Lung (tissue), 12 donors: ENCODE data around the gene SLC38A6. TPM values are rescaled to one million over a fixed set of nuclear protein-coding genes. Genes with fewer than 3 reads are reported as not detected.

ENCODE experiments used
- ATAC-seq: fragments of 200-7000 bp; cut with Tn5 transposase; one replicate; pipeline ENCODE4 v1.9.1; 2020; ENCODE audit warnings: moderate number of reproducible peaks; ENCODE audit not compliant: insufficient read depth, low FRiP score
- DNase-seq, 3 donors: peaks; one replicate each; pipeline ENCODE4 v3.0.0-alpha.2; 2013 to 2017
- H3K27ac ChIP-seq, 2 donors: one replicate each; pipeline ENCODE4 v1.5.1; 2013; ENCODE audit warnings: mild to moderate bottlenecking in 2 of 2, moderate library complexity in 2 of 2, control low read depth in 1 of 2, inconsistent platforms in 1 of 2, low read depth in 1 of 2, low read length in 1 of 2
- H3K27me3 ChIP-seq, 3 donors: one replicate each; pipeline ENCODE4 v1.5.1; 2013; ENCODE audit warnings: low read length in 2 of 3; ENCODE audit not compliant: control insufficient read depth in 3 of 3, insufficient read depth in 3 of 3
- H3K36me3 ChIP-seq, 4 donors: one replicate each; pipeline ENCODE4 v1.5.1; 2013; ENCODE audit warnings: low read length in 4 of 4, mild to moderate bottlenecking in 1 of 4, moderate library complexity in 1 of 4; ENCODE audit not compliant: control insufficient read depth in 4 of 4, insufficient read depth in 4 of 4
- H3K4me1 ChIP-seq, 5 donors: one replicate each; pipeline ENCODE4 v1.5.1; 2013; ENCODE audit warnings: low read length in 5 of 5, mild to moderate bottlenecking in 2 of 5, moderate library complexity in 1 of 5; ENCODE audit not compliant: control insufficient read depth in 5 of 5, insufficient read depth in 5 of 5
- H3K4me3 ChIP-seq: one replicate; pipeline ENCODE4 v1.5.1; 2013; ENCODE audit warnings: mild to moderate bottlenecking, control low read depth, moderate library complexity
- H3K9ac ChIP-seq, 2 donors: one replicate each; pipeline ENCODE4 v1.5.1; 2013; ENCODE audit warnings: low read length in 2 of 2, control low read depth in 1 of 2; ENCODE audit not compliant: insufficient read depth in 1 of 2
- H3K9me3 ChIP-seq, 4 donors: one replicate each; pipeline ENCODE4 v1.5.1; 2013; ENCODE audit warnings: low read length in 3 of 4, mild to moderate bottlenecking in 1 of 4, moderate library complexity in 1 of 4; ENCODE audit not compliant: control insufficient read depth in 4 of 4, insufficient read depth in 3 of 4
- WGBS, 2 donors: extraction: QIAGEN DNeasy Blood & Tissue Kit; methylation state at CpG; one replicate each; pipeline ENCODE4 v1.1.7; 2013; 5-methylcytosine and 5-hydroxymethylcytosine counted together
- polyA plus RNA-seq, 2 donors: library from polyadenylated mRNA; stranded (reverse); fragments of 200-250 nt; gene quantifications; one replicate each; pipeline ENCODE4 v1.2.1, GENCODE V29; 2013
- total RNA-seq, 2 donors: library from RNA; depleted of rRNA in 1 of 2; stranded (reverse); fragments of >200 nt in 1 of 2; gene quantifications; one replicate each; pipeline ENCODE4 v1.2.1, GENCODE V29; 2014 to 2021
- TF ChIP-seq, protein P1 (sequence below): IDR thresholded peaks from 2 replicates; pipeline ENCODE4 v1.5.1; 2012; ENCODE audit warnings: mild to moderate bottlenecking; ENCODE audit errors: control extremely low read depth, extremely low read depth
- donor health status: control.
- donor health status: control.
- donor health status: Bipolar disorder and iron deficiency.
- donor health status: healthy.
- donor health status: DM: yes; HTN: yes; CAD: no.

Gene SLC38A6
- total and polyA plus RNA-seq, 4 donors = 10.0 to 62.4 (median 25.0) TPM

DNA sequence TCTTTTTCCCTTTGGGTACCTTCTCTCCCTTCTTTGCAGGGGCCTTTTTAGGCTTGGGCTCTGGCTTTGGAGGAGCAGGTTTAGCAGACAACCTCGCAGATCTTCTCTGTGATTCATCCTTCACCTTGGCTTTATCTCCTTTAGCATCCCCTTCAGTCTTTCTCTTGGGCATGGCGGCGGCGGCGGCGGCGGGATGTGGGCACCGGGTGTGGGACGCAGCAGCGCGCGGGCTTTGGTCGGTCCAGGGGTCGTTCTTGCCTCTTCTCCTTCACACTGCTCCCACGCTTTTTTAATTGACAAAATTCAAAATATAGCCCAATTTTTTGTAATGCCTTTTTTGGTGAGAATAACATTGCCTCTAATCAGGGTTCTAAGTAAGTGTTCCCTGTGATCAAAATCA, 8.8 kb upstream of the SLC38A6 start:
- H3K9ac ChIP-seq = no peak overlapping the region
- DNase-seq (no peak), ATAC-seq (no peak)
- peaks cover 0 to 9% (median 0%) of the 10 kb centered on the region in 5 donors for H3K4me1 ChIP-seq
- no peak overlapping the region for H3K27ac ChIP-seq
- no peak overlapping the region for H3K4me3 ChIP-seq
- no peaks in the 10 kb centered on the region for H3K9me3 ChIP-seq
- peaks cover 2 to 8% (median 5%) of the 10 kb centered on the region in 4 donors for H3K36me3 ChIP-seq
- TF ChIP-seq, protein P1, sequence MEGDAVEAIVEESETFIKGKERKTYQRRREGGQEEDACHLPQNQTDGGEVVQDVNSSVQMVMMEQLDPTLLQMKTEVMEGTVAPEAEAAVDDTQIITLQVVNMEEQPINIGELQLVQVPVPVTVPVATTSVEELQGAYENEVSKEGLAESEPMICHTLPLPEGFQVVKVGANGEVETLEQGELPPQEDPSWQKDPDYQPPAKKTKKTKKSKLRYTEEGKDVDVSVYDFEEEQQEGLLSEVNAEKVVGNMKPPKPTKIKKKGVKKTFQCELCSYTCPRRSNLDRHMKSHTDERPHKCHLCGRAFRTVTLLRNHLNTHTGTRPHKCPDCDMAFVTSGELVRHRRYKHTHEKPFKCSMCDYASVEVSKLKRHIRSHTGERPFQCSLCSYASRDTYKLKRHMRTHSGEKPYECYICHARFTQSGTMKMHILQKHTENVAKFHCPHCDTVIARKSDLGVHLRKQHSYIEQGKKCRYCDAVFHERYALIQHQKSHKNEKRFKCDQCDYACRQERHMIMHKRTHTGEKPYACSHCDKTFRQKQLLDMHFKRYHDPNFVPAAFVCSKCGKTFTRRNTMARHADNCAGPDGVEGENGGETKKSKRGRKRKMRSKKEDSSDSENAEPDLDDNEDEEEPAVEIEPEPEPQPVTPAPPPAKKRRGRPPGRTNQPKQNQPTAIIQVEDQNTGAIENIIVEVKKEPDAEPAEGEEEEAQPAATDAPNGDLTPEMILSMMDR = no peak
- WGBS, 2 donors = 97% methylated on average over 15 of the region's 15 CpGs
- H3K27me3 ChIP-seq = no peaks in the 10 kb centered on the region

DNA sequence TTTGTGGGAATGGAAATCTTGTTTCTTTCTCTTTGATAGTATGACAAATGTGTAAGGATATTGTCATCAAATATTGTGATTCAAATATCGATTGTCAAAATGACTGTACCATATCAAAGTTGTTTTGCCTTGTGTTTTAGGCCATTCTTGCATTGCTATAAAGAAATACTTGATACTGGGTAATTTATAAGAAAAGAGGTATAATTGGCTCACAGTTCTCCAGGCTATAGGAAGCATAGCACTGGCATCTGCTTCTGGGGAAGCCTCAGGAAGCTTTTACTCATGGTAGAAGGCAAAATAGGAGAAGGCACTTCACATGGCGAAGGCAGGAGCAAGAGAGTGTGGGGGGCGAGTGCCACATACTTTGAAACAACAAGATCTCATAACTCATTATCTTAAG, 8.0 kb upstream of the SLC38A6 start:
- Histone ChIP-seq H3K27me3 (no peaks in the 10 kb centered on the region), H3K4me3 (no peak overlapping the region), H3K36me3 (peaks cover 2 to 8% (median 5%) of the 10 kb centered on the region in 4 donors), H3K4me1 (peaks cover 0 to 9% (median 0%) of the 10 kb centered on the region in 5 donors), H3K27ac (no peak overlapping the region), H3K9ac (no peak overlapping the region), H3K9me3 (no peaks in the 10 kb centered on the region)
- ATAC-seq (no peak), DNase-seq (no peak)
- 98% methylated on average over 3 of the region's 3 CpGs for WGBS, 2 donors
- TF ChIP-seq, protein P1 = no peak

GRCh38 chr14:60974090-60974651, 6.9 kb upstream of the SLC38A6 start:
- Histone ChIP-seq H3K27me3 (no peaks in the 10 kb centered on the region), H3K4me3 (no peak overlapping the region), H3K36me3 (peaks cover 2 to 8% (median 5%) of the 10 kb centered on the region in 4 donors), H3K9ac (no peak overlapping the region), H3K27ac (no peak overlapping the region), H3K4me1 (peaks cover 0 to 15% (median 0%) of the 10 kb centered on the region in 5 donors), H3K9me3 (no peaks in the 10 kb centered on the region)
- DNase-seq = peak; percentile 69 to 96 (median 91)
- TF ChIP-seq, protein P1 = no peak
- 83 to 84% methylated on average over 6 of the region's 6 CpGs for WGBS, 2 donors
- ATAC-seq = no peak

GRCh38 chr14:60975551-60975950, 5.5 kb upstream of the SLC38A6 start:
- 53 to 71% methylated on average over 2 of the region's 2 CpGs for WGBS, 2 donors
- H3K9ac ChIP-seq = no peak overlapping the region
- TF ChIP-seq, protein P1 = no peak
- peaks cover 0 to 22% (median 0%) of the 10 kb centered on the region in 5 donors for H3K4me1 ChIP-seq
- peaks cover 2 to 8% (median 5%) of the 10 kb centered on the region in 4 donors for H3K36me3 ChIP-seq
- no peak overlapping the region for H3K4me3 ChIP-seq
- no peak for ATAC-seq
- no peaks in the 10 kb centered on the region for H3K9me3 ChIP-seq
- H3K27ac ChIP-seq = peak overlapping the region in 1 of 2 donors; percentile 30
- no peaks in the 10 kb centered on the region for H3K27me3 ChIP-seq
- DNase-seq = no peak
